Fibroblast of skin of right quadriceps (primary cell): Measurements from ENCODE around the gene TBRG1.
"Not testable (repeated sequence)": the region's sequence is repeated elsewhere in the genome, so short reads cannot be mapped to it uniquely, and the experiment has no call there.

Experiments
- DNase-seq: peaks from one replicate; pipeline ENCODE4 v3.0.0-alpha.2; 2013

Gene TBRG1

GRCh38 chr11:124622531-124623451 is at the start of gene TBRG1:
Gene TBRG1, plus strand, starts transcription at chr11:124622864. Its CDS starts 220 bp downstream, at chr11:124623084.
- peak; percentile 91 for DNase-seq

- DNase-seq: no peak
Observed at GRCh38 chr11:124577716-124578427, 44.8 kb upstream of the TBRG1 start.

- DNase-seq: no peak
Observed at GRCh38 chr11:124578761-124579160, 43.9 kb upstream of the TBRG1 start.

- DNase-seq: no peak
Observed at GRCh38 chr11:124581817-124582216, 40.8 kb upstream of the TBRG1 start.

- no peak for DNase-seq
Observed at GRCh38 chr11:124582565-124582964, 40.1 kb upstream of the TBRG1 start.

- no peak for DNase-seq
Observed at GRCh38 chr11:124583781-124584180, 38.9 kb upstream of the TBRG1 start.

GRCh38 chr11:124584681-124585372 is 37.8 kb upstream of the TBRG1 start:
- no peak for DNase-seq

- DNase-seq: peak; percentile 54
Observed at GRCh38 chr11:124586238-124586860, 36.3 kb upstream of the TBRG1 start.

- no peak for DNase-seq
Observed at GRCh38 chr11:124591430-124591829, 31.2 kb upstream of the TBRG1 start.

- no peak for DNase-seq
Observed at GRCh38 chr11:124592627-124593026, 30.0 kb upstream of the TBRG1 start.

- DNase-seq: no peak
Observed at GRCh38 chr11:124595302-124595701, 27.4 kb upstream of the TBRG1 start.

- DNase-seq: no peak
Observed at GRCh38 chr11:124597626-124598025, 25.0 kb upstream of the TBRG1 start.

- DNase-seq: no peak
Observed at GRCh38 chr11:124600621-124601320, 21.9 kb upstream of the TBRG1 start.

- DNase-seq: peak; percentile 29
Observed at GRCh38 chr11:124602193-124602592, 20.5 kb upstream of the TBRG1 start.

GRCh38 chr11:124602723-124603122 is 19.9 kb upstream of the TBRG1 start:
- not testable (repeated sequence) for DNase-seq

- DNase-seq: no peak
Observed at GRCh38 chr11:124605719-124606118, 16.9 kb upstream of the TBRG1 start.

- DNase-seq: no peak
Observed at GRCh38 chr11:124608147-124608546, 14.5 kb upstream of the TBRG1 start.

- no peak for DNase-seq
Observed at GRCh38 chr11:124610295-124610694, 12.4 kb upstream of the TBRG1 start.

GRCh38 chr11:124611064-124611463 is 11.6 kb upstream of the TBRG1 start, which contains the start of gene PANX3:
Gene PANX3, plus strand, starts transcription at chr11:124611428. Its CDS starts 129 bp downstream, at chr11:124611557.
- peak; percentile 50 for DNase-seq

- DNase-seq: no peak
Observed at GRCh38 chr11:124612045-124612444, 10.6 kb upstream of the TBRG1 start.

GRCh38 chr11:124612567-124613246 is 10.0 kb upstream of the TBRG1 start:
- DNase-seq: no peak
